ENCODE measurements around the gene LBP.
"Not testable (repeated sequence)": the region's sequence is repeated elsewhere in the genome, so short reads cannot be mapped to it uniquely, and the experiment has no call there.

The LBP gene

GRCh38 chr20:38321959-38322598 lies 24.2 kb upstream of the LBP start:
- DNase-seq = no peak

DNA sequence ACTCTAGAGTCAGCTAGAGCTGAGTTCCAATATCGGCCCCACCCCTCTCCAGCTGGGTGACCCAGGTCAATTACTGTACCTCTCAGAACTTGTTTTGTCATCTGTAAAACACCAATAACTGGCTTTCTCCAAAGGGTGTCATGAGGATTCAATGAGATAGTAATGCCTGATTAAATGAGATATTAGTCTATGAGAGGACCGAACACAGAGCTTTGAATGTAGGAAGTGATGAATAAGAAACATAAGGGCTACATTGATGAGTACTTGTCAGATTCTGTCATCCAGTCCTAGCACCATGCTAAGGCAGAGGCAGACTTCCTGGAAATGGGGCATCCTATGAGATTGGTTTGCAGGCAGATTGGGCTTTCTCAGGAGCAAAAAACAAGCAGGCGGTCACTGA lies 22.1 kb upstream of the LBP start:
- DNase-seq = no peak

DNA sequence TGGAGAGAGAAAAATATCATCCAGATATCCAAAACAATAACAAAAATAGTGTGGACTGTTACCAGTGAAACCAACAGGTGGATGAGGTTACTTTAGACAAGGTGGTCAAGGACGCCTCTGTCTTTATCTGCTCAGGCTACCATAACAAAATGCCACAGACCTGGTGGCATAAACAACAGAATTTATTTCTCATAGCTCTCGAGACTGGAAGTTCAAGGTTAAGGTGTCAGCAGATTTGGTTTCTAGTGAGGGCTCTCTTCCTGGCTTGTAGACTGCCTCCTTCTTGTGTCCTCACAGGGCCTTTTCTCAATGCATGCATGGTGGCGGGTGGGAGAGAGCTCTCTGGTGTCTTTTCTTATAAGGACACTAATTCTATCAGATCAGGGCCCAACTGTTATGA lies 21.1 kb upstream of the LBP start:
- DNase-seq = no peak

DNA sequence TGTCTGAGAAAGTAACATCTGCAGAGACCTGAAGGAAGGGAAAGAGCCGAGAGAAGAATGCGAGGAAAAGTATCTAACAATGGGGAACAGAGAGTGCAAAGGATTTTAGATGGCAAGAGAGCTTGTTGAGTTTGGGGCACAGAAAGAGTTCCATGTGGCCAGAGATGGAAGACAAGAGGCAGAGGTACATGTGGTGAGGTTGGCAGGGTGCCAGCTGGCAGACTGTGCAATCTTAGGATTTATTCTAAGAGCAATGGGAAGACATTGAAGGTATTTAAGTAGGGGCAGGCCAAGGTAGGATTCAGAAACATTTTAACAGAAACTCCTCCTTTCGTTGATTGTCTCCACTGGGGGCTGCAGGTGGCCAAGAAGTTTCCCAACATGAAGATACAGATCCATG lies 20.4 kb upstream of the LBP start:
- DNase-seq = no peak

GRCh38 chr20:38326309-38326708 lies 20.0 kb upstream of the LBP start:
- no peak for DNase-seq

- no peak for DNase-seq
These were observed 15.6 kb upstream of the LBP start for GRCh38 chr20:38330638-38331037.

DNA sequence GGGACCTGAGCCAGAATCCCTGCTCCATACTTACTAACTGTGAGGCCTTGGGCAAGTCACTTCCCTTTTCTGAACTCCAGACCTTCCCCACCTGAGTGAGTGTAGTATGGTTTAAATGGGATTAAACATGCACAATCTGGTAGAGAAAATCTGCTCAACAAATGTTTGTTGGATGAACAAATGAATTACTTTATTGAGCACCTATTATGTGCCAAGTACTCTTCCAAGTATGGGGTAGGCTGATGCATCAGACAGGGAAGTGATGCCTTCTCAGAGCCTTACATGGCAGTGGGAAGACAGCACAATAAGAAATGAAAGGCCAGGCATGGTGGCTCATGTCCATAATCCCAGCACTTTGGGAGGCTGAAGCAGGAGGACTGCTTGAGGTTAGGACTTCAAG lies 15.0 kb upstream of the LBP start:
- no peak for DNase-seq

- DNase-seq = no peak
These were observed 14.5 kb upstream of the LBP start for GRCh38 chr20:38331814-38332213.

DNA sequence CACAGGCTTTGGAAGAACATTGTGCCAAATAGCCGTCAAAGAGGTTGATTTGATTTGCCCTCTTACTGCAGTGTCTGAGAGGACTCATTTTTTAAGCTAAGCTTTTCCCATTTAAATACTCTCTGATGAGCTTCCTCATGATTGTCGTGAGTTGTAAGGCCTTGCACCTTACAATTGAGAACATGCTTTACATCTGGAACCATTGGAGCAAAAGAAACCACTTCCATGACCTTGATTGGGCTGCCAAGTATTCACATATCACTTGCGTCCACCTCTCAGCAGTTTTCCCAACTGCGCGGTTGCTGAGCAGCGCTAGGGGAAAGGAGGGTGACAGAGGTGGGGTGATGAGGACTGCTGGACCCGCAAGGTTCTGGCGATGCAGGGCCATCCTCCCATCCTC lies 12.3 kb upstream of the LBP start:
- no peak for DNase-seq

GRCh38 chr20:38336726-38337125 lies 9.6 kb upstream of the LBP start:
- DNase-seq = no peak

- no peak for DNase-seq
These were observed 8.6 kb upstream of the LBP start for GRCh38 chr20:38337561-38338140.

DNA sequence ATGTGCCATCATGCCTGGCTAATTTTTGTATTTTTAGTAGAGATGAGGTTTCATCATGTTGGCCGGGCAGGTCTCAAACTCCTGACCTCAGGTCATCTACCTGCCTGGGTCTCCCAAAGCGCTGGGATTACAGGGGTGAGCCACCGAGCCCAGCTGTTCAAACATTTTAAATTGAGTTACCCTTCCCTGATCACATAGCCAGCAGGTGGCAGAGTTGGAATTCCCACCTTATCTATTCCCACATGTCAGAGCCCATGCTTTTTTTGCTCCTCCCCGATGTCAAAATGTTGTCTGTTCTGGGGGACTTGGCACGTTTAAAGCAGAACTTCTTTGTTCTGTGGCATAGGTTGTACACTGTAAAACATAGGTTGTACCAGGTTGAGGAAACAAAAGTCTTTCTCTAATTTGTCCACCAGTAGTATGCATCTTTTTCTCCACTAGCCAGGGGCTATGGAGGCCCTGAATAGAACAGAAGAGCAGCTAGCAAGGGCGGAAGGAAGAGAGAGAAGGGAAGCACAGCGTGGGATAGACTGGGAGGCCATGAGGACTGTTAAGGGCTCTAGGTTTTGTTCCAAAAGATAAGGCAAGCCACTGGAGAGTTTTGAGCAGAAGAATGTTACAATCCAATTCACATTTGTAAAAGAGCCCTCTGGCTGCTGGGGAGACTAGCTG lies 7.3 kb upstream of the LBP start:
- DNase-seq = no peak

- DNase-seq = not testable (repeated sequence)
These were observed 6.8 kb upstream of the LBP start for GRCh38 chr20:38339521-38339896.

GRCh38 chr20:38339997-38340396 lies 6.3 kb upstream of the LBP start:
- no peak for DNase-seq

DNA sequence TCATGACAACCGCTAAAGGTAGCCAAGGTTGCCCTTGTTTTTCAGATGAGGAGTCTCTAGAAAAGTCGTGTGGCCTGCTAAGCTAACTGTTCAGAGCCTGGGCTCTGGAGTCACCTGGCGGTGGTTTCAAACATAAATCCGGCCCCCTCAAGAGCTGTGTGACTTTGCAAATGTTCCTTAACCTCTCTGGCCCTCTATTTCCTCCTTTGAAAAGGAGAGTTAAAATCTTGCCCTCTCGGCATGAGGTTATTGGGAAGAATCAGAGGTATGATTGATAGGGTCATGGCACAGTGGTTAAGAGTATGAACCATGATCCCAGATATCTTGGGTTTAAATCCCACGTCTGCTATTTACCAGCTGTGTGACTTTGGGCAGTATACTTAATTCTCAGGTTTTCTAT lies 5.6 kb upstream of the LBP start:
- no peak for DNase-seq

GRCh38 chr20:38342216-38342615 lies 4.1 kb upstream of the LBP start:
- no peak for DNase-seq

DNA sequence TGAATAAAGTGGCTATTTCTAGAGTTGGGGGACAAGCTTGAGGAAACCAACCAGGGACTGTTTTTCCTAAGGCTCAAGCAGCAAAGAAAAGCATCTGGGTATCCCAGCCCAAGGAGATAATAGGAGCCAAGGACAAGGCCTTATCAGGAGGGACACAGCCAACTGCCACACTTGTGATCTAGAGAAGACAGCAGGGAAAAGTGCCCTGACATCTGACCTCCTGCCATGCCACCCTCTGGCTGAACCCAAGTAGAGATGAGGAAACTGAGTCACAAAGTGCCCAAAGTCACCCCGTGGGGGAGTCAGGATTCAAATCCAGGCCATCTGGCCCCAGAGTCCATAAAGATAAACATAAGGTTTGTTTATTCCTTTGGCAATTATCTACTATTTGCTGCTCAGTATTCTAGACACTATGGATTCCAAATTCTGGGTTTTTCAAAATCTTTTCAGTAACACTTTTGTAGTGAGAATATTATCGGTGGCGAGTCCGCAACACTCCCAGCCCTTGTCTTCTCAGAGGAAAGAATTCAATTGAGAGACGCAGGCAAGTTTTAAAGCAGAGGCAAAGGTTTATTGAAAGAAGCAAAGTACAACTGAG lies 3.5 kb upstream of the LBP start:
- no peak for DNase-seq

DNA sequence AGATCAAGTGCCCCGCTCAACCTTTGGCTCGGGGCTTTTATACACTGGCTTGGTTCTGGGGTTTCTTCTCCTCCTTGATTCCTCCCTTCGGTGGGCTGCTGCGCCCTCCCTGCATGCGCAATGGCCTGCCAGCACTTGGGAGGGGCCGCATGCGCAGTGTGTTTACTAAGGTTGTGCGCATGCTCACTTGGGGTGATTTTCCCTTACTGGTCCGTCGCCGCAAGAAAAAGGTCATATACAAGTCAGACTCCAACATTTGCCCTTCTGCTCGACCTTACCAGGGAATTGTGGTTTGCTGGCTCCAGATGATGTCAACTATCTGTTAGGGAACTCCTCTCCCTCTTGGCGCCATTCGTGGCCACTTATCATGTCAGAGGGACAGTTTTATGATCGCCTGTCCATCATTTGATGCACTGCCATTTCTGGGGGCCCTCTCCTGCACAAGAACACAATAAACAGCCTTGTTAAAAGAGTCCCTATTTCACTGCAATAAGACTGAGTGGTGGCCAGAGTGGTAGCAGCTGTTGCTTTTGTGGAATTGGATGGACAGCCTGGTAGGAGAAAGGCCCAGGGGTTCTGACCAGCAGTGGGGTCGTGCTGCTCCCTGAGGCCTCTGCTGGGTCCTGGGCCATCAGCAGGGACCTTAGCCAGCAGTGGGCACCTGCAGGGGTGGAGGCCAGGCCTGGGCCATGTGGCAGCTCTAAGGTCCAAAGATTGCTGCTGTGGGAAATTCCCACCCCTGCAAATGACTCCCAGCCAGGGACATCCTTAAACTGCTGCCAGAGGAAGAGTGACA lies 2.8 kb upstream of the LBP start:
- no peak for DNase-seq

GRCh38 chr20:38344107-38344701 lies 2.1 kb upstream of the LBP start:
- no peak for DNase-seq

GRCh38 chr20:38345643-38346042 lies 639 bp upstream of the LBP start:
- DNase-seq = no peak

GRCh38 chr20:38346741-38347140 lies 459 bp downstream of the LBP start:
- DNase-seq = no peak

DNA sequence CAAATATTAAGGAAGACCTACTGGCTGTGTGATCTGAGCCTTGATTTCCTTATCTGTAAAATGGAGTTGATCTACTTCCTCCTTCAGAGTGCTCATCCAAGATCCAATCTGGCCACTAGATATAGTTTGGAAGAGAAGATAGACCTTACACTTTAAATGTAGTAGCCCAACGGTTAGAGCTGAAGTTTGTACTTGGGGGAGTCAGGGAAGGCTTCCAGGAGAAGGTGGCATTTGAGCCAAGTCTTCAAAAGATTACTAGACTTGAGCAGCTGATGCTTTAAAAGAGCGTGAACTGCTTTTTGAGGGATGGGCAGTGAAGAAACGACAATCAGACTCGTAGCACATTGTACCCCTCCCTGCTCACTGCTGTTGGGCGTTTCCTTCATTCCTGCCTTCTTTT lies 3.6 kb downstream of the LBP start:
- DNase-seq = no peak
